ENCODE data around the gene HAUS2. TPM values are rescaled to one million over a fixed set of nuclear protein-coding genes. Genes with fewer than 3 reads are reported as not detected.

HAUS2 gene
- total and polyA plus RNA-seq, 2 donors (not counting 3 experiments of a cell fraction or from before 2014, with no cell fraction given), result 12.6 to 33.5 TPM

- no peaks in the 10 kb centered on the region for H3K4me1 ChIP-seq (ENCODE audit: control insufficient read depth, extremely low read depth, insufficient read depth, low read length)
- CTCF ChIA-PET, result no interaction called here
- no peak for FAIRE-seq
- POLR2A ChIA-PET, result no interaction called here
- no peaks in the 10 kb centered on the region for H3K27me3 ChIP-seq (ENCODE audit: control insufficient read depth in 2 of 2, insufficient read depth in 2 of 2, low read length in 2 of 2)
- no peak overlapping the region for H3K4me3 ChIP-seq (replicated peaks in 1 of 3; ENCODE audit: insufficient read depth in 1 of 3, low read depth in 1 of 3, low read length in 3 of 3)
- H2AFZ ChIP-seq (ENCODE audit: low read depth, low read length), result no peak overlapping the region
- no peaks in the 10 kb centered on the region for H3K9me1 ChIP-seq (replicated peaks; ENCODE audit: control insufficient read depth, extremely low read depth, insufficient read depth, low read length)
- no peak overlapping the region for H3K9ac ChIP-seq (replicated peaks; ENCODE audit: extremely low read depth, insufficient read depth, low read length)
- DNase-seq (ENCODE audit: low read depth, low spot score), result no peak
- no TSS peak for BruUV-seq (replicated peaks)
- no peak overlapping the region for H3K27ac ChIP-seq (ENCODE audit: insufficient read depth, low read depth, low read length)
- no peak overlapping the region for H3K4me2 ChIP-seq (ENCODE audit: insufficient read depth, low read length)
- no peaks in the 10 kb centered on the region for H4K20me1 ChIP-seq (replicated peaks; ENCODE audit: control insufficient read depth, extremely low read depth, insufficient read depth, low read length)
- no peak for TF ChIP-seq POLR2AphosphoS5 (IDR thresholded peaks at IDR 0.05; ENCODE audit: insufficient read depth, low read depth, low read length)
- TF ChIP-seq MYC (IDR thresholded peaks at IDR 0.05; ENCODE audit: low read depth, low read length), result no peak
- no peak for TF ChIP-seq GATA2 (IDR thresholded peaks at IDR 0.05; ENCODE audit: insufficient read depth, insufficient read length, low read depth, low read length)
- dilution Hi-C loops (cut with MboI; ENCODE audit: extremely low pct_ligation_motif_present, low sequenced_read_pairs), result no loop called here
- H3K79me2 ChIP-seq (ENCODE audit: control insufficient read depth, insufficient read depth, low read length), result no peaks in the 10 kb centered on the region
- intact Hi-C loops (cut with micrococcal nuclease), result no loop called here
- peaks cover 17 to 35% of the 10 kb centered on the region in 2 experiments for H3K36me3 ChIP-seq (ENCODE audit: control insufficient read depth in 2 of 2, extremely low read depth in 1 of 2, insufficient read depth in 2 of 2, low read length in 2 of 2)
- no peaks in the 10 kb centered on the region for H3K9me3 ChIP-seq (replicated peaks; ENCODE audit: control insufficient read depth, insufficient read depth, low read length)
These were observed 19.7 kb upstream of the HAUS2 start for GRCh38 chr15:42528970-42529369.

- no peaks in the 10 kb centered on the region for H3K9me1 ChIP-seq (replicated peaks; ENCODE audit: control insufficient read depth, extremely low read depth, insufficient read depth, low read length)
- intact Hi-C loops (cut with micrococcal nuclease) (no loop called here), dilution Hi-C loops (cut with MboI; ENCODE audit: extremely low pct_ligation_motif_present, low sequenced_read_pairs) (no loop called here)
- no peak overlapping the region for H2AFZ ChIP-seq (ENCODE audit: low read depth, low read length)
- H3K27me3 ChIP-seq (ENCODE audit: control insufficient read depth in 2 of 2, insufficient read depth in 2 of 2, low read length in 2 of 2), result no peaks in the 10 kb centered on the region
- H3K27ac ChIP-seq (ENCODE audit: insufficient read depth, low read depth, low read length), result no peak overlapping the region
- H3K4me3 ChIP-seq (replicated peaks in 1 of 3; ENCODE audit: insufficient read depth in 1 of 3, low read depth in 1 of 3, low read length in 3 of 3), result no peak overlapping the region
- H3K9me3 ChIP-seq (replicated peaks; ENCODE audit: control insufficient read depth, insufficient read depth, low read length), result no peaks in the 10 kb centered on the region
- BruUV-seq (replicated peaks), result no TSS peak
- TF ChIP-seq JUN (IDR thresholded peaks at IDR 0.05; ENCODE audit: borderline replicate concordance, insufficient read depth, insufficient read length, low read depth) (no peak), POLR2A (IDR thresholded peaks at IDR 0.05; ENCODE audit: low read depth, low read length) (no peak), FOS (IDR thresholded peaks at IDR 0.05; ENCODE audit: borderline replicate concordance, insufficient read depth, low read length) (no peak), POLR2AphosphoS5 (IDR thresholded peaks at IDR 0.05; ENCODE audit: insufficient read depth, low read depth, low read length) (no peak), MYC (IDR thresholded peaks at IDR 0.05; ENCODE audit: low read depth, low read length) (no peak), GATA2 (IDR thresholded peaks at IDR 0.05; ENCODE audit: insufficient read depth, insufficient read length, low read depth, low read length) (no peak)
- TF ChIP-seq, protein P1, sequence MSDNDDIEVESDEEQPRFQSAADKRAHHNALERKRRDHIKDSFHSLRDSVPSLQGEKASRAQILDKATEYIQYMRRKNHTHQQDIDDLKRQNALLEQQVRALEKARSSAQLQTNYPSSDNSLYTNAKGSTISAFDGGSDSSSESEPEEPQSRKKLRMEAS (IDR thresholded peaks at IDR 0.05; ENCODE audit: insufficient read depth, insufficient read length), result no peak
- no peak overlapping the region for H3K4me2 ChIP-seq (ENCODE audit: insufficient read depth, low read length)
- no peaks in the 10 kb centered on the region for H3K79me2 ChIP-seq (ENCODE audit: control insufficient read depth, insufficient read depth, low read length)
- no peak for DNase-seq (ENCODE audit: low read depth, low spot score)
- ChIA-PET CTCF (interaction anchor here (1.7 kb wide), 1 partner anchor 116 kb away, joined by 4 read pairs; no protein-coding TSS in a partner anchor), POLR2A (interaction anchor here (0.6 kb wide), 1 partner anchor 117 kb away, joined by 6 read pairs; no protein-coding TSS in a partner anchor)
- H3K9ac ChIP-seq (replicated peaks; ENCODE audit: extremely low read depth, insufficient read depth, low read length), result no peak overlapping the region
- FAIRE-seq, result no peak
- H3K4me1 ChIP-seq (ENCODE audit: control insufficient read depth, extremely low read depth, insufficient read depth, low read length), result no peaks in the 10 kb centered on the region
- H4K20me1 ChIP-seq (replicated peaks; ENCODE audit: control insufficient read depth, extremely low read depth, insufficient read depth, low read length), result no peaks in the 10 kb centered on the region
- H3K36me3 ChIP-seq (ENCODE audit: control insufficient read depth in 2 of 2, extremely low read depth in 1 of 2, insufficient read depth in 2 of 2, low read length in 2 of 2), result peaks cover 7 to 24% of the 10 kb centered on the region in 2 experiments
These were observed 15.4 kb upstream of the HAUS2 start for GRCh38 chr15:42533246-42533645.

Measured in endothelial cell of umbilical vein (primary cell).